NCI-H128 (cell line): ENCODE data around the gene RAPGEF3.
A peak's percentile ranks its signal among the peaks of the same experiment; 100 is the strongest.

Experiments used
- DNase-seq: peaks from one replicate; lab custom pipeline; 2025; ENCODE audit not compliant: unreplicated experiment; lab: John Stamatoyannopoulos, UW

RAPGEF3 gene

GRCh38 chr12:47758834-47759690 is at the start of gene RAPGEF3:
Gene RAPGEF3, minus strand, starts transcription at chr12:47758880. Its CDS starts 324 bp downstream, at chr12:47758556.
- DNase-seq: peak; percentile 18

- DNase-seq: no peak
Measured at GRCh38 chr12:47808050-47808449, 49.4 kb upstream of the RAPGEF3 start.

GRCh38 chr12:47807338-47807737 is 48.7 kb upstream of the RAPGEF3 start:
- DNase-seq: no peak

- no peak for DNase-seq
Measured at GRCh38 chr12:47805417-47805816, 46.7 kb upstream of the RAPGEF3 start.

GRCh38 chr12:47804171-47804570 is 45.5 kb upstream of the RAPGEF3 start:
- DNase-seq: no peak

- no peak for DNase-seq
Measured at GRCh38 chr12:47803191-47803875, 44.7 kb upstream of the RAPGEF3 start.

- DNase-seq: no peak
Measured at GRCh38 chr12:47802312-47802711, 43.6 kb upstream of the RAPGEF3 start.

- no peak for DNase-seq
Measured at GRCh38 chr12:47801904-47802246, 43.2 kb upstream of the RAPGEF3 start.

GRCh38 chr12:47801170-47801903 is 42.7 kb upstream of the RAPGEF3 start:
- DNase-seq: no peak

GRCh38 chr12:47800582-47800981 is 41.9 kb upstream of the RAPGEF3 start:
- DNase-seq: no peak

- DNase-seq: no peak
Measured at GRCh38 chr12:47799357-47799955, 40.8 kb upstream of the RAPGEF3 start.

GRCh38 chr12:47798382-47798948 is 39.8 kb upstream of the RAPGEF3 start:
- DNase-seq: no peak

- DNase-seq: no peak
Measured at GRCh38 chr12:47797441-47797840, 38.8 kb upstream of the RAPGEF3 start.

- DNase-seq: no peak
Measured at GRCh38 chr12:47795814-47796411, 37.2 kb upstream of the RAPGEF3 start.

- DNase-seq: no peak
Measured at GRCh38 chr12:47795121-47795813, 36.6 kb upstream of the RAPGEF3 start.

- no peak for DNase-seq
Measured at GRCh38 chr12:47794679-47795078, 36.0 kb upstream of the RAPGEF3 start.

- no peak for DNase-seq
Measured at GRCh38 chr12:47793015-47793681, 34.5 kb upstream of the RAPGEF3 start.

GRCh38 chr12:47791874-47792273 is 33.2 kb upstream of the RAPGEF3 start:
- DNase-seq: no peak

- DNase-seq: no peak
Measured at GRCh38 chr12:47791351-47791746, 32.7 kb upstream of the RAPGEF3 start.
